ENCODE results near the gene PTPRD.

DNA sequence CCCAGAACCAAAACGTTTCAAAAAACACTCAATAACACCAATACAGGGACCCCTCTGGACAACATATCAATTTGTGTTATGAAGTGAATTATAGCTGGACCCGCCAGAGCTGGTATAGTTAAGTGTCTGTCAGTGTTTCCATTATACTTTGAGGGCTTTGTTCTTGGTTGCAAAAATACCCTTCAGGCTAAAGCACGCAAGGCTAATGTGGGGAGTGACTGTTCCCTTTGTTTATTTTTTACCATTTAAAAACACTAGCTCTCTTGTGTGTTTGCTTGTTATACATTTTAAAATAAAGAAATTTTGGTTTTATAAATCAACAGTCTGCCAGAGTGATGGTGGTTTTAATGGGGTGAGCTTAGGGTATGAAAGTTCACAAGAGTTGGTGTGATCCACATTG is 859.5 kb downstream of the PTPRD start:
- TF ChIP-seq CTCF (IDR thresholded peaks at IDR 0.05) (no peak), POLR2AphosphoS5 (IDR thresholded peaks at IDR 0.05; ENCODE audit: low read depth, low read length) (no peak)
